Measurements from ENCODE around the gene EYA3. TPM values are rescaled to one million over a fixed set of nuclear protein-coding genes. Genes with fewer than 3 reads are reported as not detected.

The EYA3 gene
- total RNA-seq, 1 donor from 2014 or later, result 15.7 TPM

GRCh38 chr1:27945020-27945419 is 143.4 kb downstream of the EYA3 start:
- Mint-ChIP-seq H3K27ac (ENCODE audit: unreplicated experiment) (no peak overlapping the region), H3K4me1 (ENCODE audit: low read depth) (no peaks in the 10 kb centered on the region), H3K9me3 (ENCODE audit: low read depth) (no peaks in the 10 kb centered on the region), H3K36me3 (ENCODE audit: low read depth) (no peaks in the 10 kb centered on the region), H3K27me3 (ENCODE audit: low read depth) (no peaks in the 10 kb centered on the region), H3K4me3 (ENCODE audit: unreplicated experiment) (no peak overlapping the region)
- DNase-seq (ENCODE audit: low spot score), result no peak
- TF ChIP-seq, protein P1, sequence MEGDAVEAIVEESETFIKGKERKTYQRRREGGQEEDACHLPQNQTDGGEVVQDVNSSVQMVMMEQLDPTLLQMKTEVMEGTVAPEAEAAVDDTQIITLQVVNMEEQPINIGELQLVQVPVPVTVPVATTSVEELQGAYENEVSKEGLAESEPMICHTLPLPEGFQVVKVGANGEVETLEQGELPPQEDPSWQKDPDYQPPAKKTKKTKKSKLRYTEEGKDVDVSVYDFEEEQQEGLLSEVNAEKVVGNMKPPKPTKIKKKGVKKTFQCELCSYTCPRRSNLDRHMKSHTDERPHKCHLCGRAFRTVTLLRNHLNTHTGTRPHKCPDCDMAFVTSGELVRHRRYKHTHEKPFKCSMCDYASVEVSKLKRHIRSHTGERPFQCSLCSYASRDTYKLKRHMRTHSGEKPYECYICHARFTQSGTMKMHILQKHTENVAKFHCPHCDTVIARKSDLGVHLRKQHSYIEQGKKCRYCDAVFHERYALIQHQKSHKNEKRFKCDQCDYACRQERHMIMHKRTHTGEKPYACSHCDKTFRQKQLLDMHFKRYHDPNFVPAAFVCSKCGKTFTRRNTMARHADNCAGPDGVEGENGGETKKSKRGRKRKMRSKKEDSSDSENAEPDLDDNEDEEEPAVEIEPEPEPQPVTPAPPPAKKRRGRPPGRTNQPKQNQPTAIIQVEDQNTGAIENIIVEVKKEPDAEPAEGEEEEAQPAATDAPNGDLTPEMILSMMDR (IDR thresholded peaks at IDR 0.05), result no peak

GRCh38 chr1:27941671-27942540 is 146.5 kb downstream of the EYA3 start:
- H3K27ac Mint-ChIP-seq (ENCODE audit: unreplicated experiment), result no peak overlapping the region
- no peak overlapping the region for H3K4me3 Mint-ChIP-seq (ENCODE audit: unreplicated experiment)
- TF ChIP-seq, protein P1 (IDR thresholded peaks at IDR 0.05), result no peak
- H3K4me1 Mint-ChIP-seq (ENCODE audit: low read depth), result peaks cover 3% of the 10 kb centered on the region
- no peaks in the 10 kb centered on the region for H3K36me3 Mint-ChIP-seq (ENCODE audit: low read depth)
- no peaks in the 10 kb centered on the region for H3K9me3 Mint-ChIP-seq (ENCODE audit: low read depth)
- DNase-seq (ENCODE audit: low spot score), result no peak
- H3K27me3 Mint-ChIP-seq (ENCODE audit: low read depth), result no peaks in the 10 kb centered on the region

GRCh38 chr1:27940870-27941560 is 147.4 kb downstream of the EYA3 start:
- TF ChIP-seq, protein P1 (IDR thresholded peaks at IDR 0.05), result no peak
- Mint-ChIP-seq H3K27me3 (ENCODE audit: low read depth) (no peaks in the 10 kb centered on the region), H3K36me3 (ENCODE audit: low read depth) (no peaks in the 10 kb centered on the region), H3K4me1 (ENCODE audit: low read depth) (peaks cover 3% of the 10 kb centered on the region), H3K27ac (ENCODE audit: unreplicated experiment) (no peak overlapping the region), H3K4me3 (ENCODE audit: unreplicated experiment) (no peak overlapping the region), H3K9me3 (ENCODE audit: low read depth) (no peaks in the 10 kb centered on the region)
- no peak for DNase-seq (ENCODE audit: low spot score)

- Mint-ChIP-seq H3K36me3 (ENCODE audit: low read depth) (no peaks in the 10 kb centered on the region), H3K4me3 (ENCODE audit: unreplicated experiment) (no peak overlapping the region), H3K27me3 (ENCODE audit: low read depth) (peaks cover 7% of the 10 kb centered on the region), H3K9me3 (ENCODE audit: low read depth) (no peaks in the 10 kb centered on the region), H3K4me1 (ENCODE audit: low read depth) (peaks cover 7% of the 10 kb centered on the region), H3K27ac (ENCODE audit: unreplicated experiment) (no peak overlapping the region)
- DNase-seq (ENCODE audit: low spot score), result no peak
- TF ChIP-seq, protein P1 (IDR thresholded peaks at IDR 0.05), result peak; percentile 60
Observed at GRCh38 chr1:27940297-27940696, 148.1 kb downstream of the EYA3 start.

DNA sequence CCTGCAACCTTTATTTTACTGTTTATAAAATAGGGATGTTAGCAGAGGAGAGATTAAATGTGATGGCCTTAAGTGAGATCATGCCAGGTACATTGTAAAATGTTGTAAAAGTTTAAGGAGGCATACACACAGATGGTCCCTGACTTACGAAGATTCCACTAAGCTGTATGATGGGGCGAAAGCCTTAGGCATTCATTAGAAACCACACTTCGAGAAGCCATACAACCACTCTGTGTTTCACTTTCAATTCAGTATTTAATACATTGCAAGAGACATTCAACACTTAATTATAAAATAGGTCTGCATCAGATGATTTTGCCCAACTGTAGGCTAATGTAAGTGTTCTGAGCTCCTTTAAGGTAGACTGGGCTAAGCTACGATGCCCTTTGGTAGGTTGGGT is 149.9 kb downstream of the EYA3 start:
- Mint-ChIP-seq H3K27me3 (ENCODE audit: low read depth) (peaks cover 12% of the 10 kb centered on the region), H3K4me1 (ENCODE audit: low read depth) (peaks cover 16% of the 10 kb centered on the region), H3K4me3 (ENCODE audit: unreplicated experiment) (no peak overlapping the region), H3K36me3 (ENCODE audit: low read depth) (no peaks in the 10 kb centered on the region), H3K9me3 (ENCODE audit: low read depth) (no peaks in the 10 kb centered on the region), H3K27ac (ENCODE audit: unreplicated experiment) (no peak overlapping the region)
- TF ChIP-seq, protein P1 (IDR thresholded peaks at IDR 0.05), result no peak
- no peak for DNase-seq (ENCODE audit: low spot score)
